Measurements from ENCODE around the gene DEDD2.
A peak's percentile ranks its signal among the peaks of the same experiment; 100 is the strongest.

GRCh38 chr19:42244347-42245220, 27.1 kb upstream of the DEDD2 start:
- peak; percentile 38 to 84 (median 72) for TF ChIP-seq CTCF (IDR thresholded peaks at IDR 0.05)
- TF ChIP-seq POLR2A (IDR thresholded peaks at IDR 0.05), result peak; percentile 65 to 67
